ENCODE measurements around the gene USO1.
"Not testable (repeated sequence)": the region's sequence is repeated elsewhere in the genome, so short reads cannot be mapped to it uniquely, and the experiment has no call there.

USO1 gene

GRCh38 chr4:75714704-75715103 is 9.7 kb upstream of the USO1 start:
- no peak overlapping the region for H3K4me3 ChIP-seq (ENCODE audit: low read depth, low read length)
- no peak for DNase-seq (ENCODE audit: low read depth)
- TF ChIP-seq CTCF (IDR thresholded peaks at IDR 0.05; ENCODE audit: control insufficient read depth, extremely low read depth, insufficient read depth), result no peak

- H3K4me3 ChIP-seq (ENCODE audit: low read depth, low read length), result no peak overlapping the region
- TF ChIP-seq CTCF (IDR thresholded peaks at IDR 0.05; ENCODE audit: control insufficient read depth, extremely low read depth, insufficient read depth), result no peak
- no peak for DNase-seq (ENCODE audit: low read depth)
These were observed 9.1 kb upstream of the USO1 start for GRCh38 chr4:75715105-75715799.

GRCh38 chr4:75716054-75716453 is 8.3 kb upstream of the USO1 start:
- H3K4me3 ChIP-seq (ENCODE audit: low read depth, low read length); DNase-seq (ENCODE audit: low read depth): not testable (repeated sequence)

- no peak overlapping the region for H3K4me3 ChIP-seq (ENCODE audit: low read depth, low read length)
- TF ChIP-seq CTCF (IDR thresholded peaks at IDR 0.05; ENCODE audit: control insufficient read depth, extremely low read depth, insufficient read depth), result no peak
- DNase-seq (ENCODE audit: low read depth), result no peak
These were observed 7.0 kb upstream of the USO1 start for GRCh38 chr4:75717408-75717807.

GRCh38 chr4:75718529-75718928 is 5.8 kb upstream of the USO1 start:
- no peak for DNase-seq (ENCODE audit: low read depth)
- no peak overlapping the region for H3K4me3 ChIP-seq (ENCODE audit: low read depth, low read length)
- no peak for TF ChIP-seq CTCF (IDR thresholded peaks at IDR 0.05; ENCODE audit: control insufficient read depth, extremely low read depth, insufficient read depth)

GRCh38 chr4:75722417-75722816 is 2.0 kb upstream of the USO1 start:
- no peak for DNase-seq (ENCODE audit: low read depth)
- no peak overlapping the region for H3K4me3 ChIP-seq (ENCODE audit: low read depth, low read length)
- TF ChIP-seq CTCF (IDR thresholded peaks at IDR 0.05; ENCODE audit: control insufficient read depth, extremely low read depth, insufficient read depth), result no peak

GRCh38 chr4:75723163-75724065 is 963 bp upstream of the USO1 start:
- no peak for DNase-seq (ENCODE audit: low read depth)
- H3K4me3 ChIP-seq (ENCODE audit: low read depth, low read length), result peak overlapping the region; percentile 86
- TF ChIP-seq CTCF (IDR thresholded peaks at IDR 0.05; ENCODE audit: control insufficient read depth, extremely low read depth, insufficient read depth), result no peak

Measured in LNCaP clone FGC (cell line).